DMS79 treated with DMSO at 0.1 percent for 48 hours (cell line): ENCODE results near the gene TCF19.
"Not testable (repeated sequence)": the region's sequence is repeated elsewhere in the genome, so short reads cannot be mapped to it uniquely, and the experiment has no call there.

ENCODE experiments used
- DNase-seq: peaks from one replicate; lab custom pipeline; 2025; lab: John Stamatoyannopoulos, UW

The TCF19 gene

DNA sequence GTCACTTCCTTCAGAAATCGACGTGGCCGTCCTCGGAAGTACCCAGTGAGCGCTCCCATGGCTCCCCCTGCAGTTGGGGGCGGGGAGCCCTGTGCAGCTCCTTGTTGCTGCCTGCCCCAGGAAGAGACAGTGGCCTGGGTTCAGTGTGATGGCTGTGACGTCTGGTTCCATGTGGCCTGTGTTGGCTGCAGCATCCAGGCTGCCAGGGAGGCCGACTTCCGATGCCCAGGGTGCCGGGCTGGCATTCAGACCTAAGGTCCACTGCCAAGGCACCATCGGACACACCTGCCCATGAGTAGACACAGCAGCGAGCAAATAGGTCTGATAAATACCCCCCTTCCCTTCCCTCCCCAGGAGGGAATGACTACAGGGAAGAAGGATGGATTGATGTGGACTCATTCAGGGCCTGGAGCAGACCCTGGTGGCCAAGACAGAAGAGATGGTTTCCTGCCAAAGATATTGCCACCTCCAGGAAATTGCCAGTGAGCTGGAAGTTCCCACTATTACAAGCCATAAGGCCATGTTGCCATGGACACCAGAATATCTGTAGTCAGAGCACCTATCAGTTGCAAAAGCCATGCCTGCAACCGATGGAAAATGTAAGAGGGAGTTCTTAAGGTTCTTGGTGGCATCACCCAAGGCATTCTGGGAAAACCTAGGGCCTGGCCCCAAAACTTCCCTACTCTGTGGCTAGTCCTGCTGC lies 4.2 kb downstream of the TCF19 start:
- no peak for DNase-seq

DNA sequence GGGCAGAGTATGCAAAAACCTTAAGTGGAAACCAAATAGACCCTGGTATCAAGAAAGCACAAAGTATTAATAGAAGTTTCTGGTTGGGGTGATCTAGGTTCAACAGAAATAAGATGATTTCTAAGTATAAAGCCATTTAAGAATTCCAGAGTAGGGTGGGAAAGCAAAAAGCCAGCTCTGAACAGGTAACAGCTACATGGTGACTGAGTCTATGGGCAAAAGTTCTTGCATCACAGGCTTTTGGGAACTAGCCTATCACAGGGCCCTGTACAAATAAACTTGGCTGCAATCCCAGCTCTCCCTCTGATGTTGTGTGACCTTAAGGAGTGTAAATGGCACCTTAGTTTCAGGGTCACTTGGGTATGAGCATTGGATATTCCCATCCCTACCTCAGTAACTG lies 5.5 kb downstream of the TCF19 start:
- no peak for DNase-seq

DNA sequence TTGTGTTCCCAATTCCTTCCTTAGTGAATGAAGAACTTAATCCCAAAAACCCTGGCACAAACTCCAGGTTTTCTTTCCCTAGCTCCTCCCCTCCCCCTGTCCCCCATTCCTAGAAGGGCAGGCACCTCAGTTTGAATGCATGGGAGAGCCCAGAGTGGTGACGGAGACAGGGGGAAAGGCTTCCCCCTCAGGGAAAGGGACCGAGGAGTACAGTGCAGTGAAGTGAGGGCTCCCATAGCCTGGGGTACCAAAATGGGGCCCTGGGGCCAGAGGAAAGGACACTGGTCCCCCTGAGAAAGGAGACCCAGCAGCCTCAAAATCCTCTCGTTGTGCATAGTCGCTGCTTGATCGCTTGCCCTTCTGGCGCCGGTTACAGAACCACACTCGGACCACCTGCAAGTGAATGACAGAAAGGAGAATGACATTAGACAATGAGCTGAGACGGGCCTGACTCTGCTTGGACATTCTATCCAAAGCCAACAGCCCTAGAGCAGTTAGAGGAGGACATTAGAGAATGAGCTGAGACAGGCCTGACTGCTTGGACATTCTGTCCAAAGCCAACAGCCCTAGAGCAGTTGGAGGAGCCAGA lies 6.2 kb downstream of the TCF19 start:
- not testable (repeated sequence) for DNase-seq

DNA sequence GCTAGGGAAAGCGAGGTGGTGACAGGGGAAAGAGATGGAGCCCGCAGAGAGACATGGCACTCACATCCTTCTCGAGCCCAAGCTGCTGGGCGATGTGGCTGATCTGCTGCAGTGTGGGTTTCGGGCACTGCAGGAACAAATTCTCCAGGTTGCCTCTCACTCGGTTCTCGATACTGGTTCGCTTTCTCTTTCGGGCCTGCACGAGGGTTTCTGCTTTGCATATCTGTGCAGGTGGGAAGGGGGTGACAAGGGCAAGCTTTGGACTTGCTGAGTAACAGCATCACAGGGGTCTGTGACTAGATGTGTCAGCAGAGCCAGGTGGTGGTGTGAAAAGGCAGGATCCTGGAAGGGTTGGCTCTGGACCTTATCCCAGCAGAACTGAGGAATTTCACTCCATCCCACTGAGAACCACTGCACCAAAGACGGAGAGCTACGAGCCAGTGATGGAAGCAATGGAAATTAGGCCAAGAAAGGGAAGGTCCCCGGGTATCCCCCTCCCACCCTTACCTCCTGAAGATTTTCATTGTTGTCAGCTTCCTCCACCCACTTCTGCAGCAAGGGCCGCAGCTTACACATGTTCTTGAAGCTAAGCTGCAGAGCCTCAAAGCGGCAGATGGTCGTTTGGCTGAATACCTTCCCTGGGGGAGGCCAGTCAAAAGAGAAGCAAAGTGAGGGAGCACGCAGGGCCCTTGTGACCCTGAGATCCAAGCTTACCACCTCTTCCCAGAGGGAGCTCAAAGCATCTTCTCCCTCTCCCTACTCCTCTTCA lies 6.9 kb downstream of the TCF19 start:
- DNase-seq = not testable (repeated sequence)

DNA sequence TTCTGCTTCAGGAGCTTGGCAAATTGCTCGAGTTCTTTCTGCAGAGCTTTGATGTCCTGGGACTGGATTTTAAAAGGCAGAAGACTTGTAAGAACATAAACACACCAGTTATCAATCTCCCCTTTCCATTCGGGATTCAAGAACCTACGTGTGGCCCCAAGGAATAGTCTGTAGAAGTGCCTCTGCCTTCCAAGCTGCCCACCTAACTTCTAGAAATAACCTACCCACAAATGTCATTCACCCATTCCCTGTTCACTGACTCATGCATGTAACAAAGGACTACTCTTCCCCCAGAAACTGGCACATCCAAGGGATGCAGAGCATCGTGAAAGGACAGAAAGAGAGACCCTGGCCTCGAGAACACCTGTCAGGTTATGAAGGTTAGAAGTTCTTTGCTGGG lies 7.6 kb downstream of the TCF19 start:
- no peak for DNase-seq

DNA sequence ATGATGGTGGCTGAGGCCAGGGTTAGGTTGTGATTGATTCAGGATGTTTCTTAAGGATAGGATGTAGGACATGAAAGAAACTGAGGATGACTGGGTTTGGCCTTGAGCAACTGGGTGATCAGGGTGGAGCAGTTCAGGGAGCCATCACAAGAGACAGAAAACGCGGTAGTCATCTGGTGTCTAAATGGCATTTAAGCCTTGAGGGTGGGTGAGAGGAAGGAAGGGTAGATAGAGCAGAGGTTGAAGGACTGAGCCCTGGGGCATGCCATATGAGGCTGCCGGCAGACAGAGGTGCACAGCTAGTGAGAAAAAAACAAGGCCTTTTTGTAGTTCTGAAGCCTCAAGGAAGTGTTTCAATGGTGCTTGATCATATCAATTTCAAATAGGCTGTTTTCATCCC lies 10.2 kb downstream of the TCF19 start:
- DNase-seq = no peak

DNA sequence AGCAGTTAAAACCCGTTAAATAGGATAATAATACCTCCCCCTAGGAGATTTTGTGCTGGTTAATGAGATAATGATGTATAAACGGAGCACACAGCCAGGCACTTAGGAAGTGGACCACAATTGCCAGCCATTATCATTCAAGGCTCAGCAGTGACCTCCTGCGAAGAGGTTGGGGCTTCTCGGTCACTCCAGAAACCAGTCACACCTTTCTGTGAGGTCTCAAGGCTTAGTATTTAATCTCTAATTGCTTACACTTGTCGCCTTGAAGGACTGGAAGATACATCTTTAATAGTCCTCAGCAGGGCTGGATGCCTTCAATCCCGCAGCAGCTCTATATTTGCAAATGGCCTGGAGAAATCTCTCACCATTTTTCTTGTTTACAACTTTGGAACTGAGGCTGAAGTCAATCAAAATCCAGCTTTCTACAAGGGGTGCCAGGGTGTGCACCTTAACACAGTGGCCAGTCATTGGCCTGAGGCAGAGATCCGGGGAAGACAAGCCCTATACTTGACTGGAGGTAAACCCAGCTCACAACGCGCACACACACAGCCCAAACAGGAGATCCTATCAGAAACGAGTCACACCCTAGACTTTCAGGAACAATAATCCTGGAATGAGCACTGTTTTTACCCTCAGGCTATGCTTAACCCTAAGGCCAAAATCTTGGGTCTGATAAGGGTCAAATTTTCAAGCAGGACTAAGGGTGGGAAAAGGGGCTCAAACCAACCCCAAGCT lies 10.9 kb downstream of the TCF19 start:
- DNase-seq = no peak

DNA sequence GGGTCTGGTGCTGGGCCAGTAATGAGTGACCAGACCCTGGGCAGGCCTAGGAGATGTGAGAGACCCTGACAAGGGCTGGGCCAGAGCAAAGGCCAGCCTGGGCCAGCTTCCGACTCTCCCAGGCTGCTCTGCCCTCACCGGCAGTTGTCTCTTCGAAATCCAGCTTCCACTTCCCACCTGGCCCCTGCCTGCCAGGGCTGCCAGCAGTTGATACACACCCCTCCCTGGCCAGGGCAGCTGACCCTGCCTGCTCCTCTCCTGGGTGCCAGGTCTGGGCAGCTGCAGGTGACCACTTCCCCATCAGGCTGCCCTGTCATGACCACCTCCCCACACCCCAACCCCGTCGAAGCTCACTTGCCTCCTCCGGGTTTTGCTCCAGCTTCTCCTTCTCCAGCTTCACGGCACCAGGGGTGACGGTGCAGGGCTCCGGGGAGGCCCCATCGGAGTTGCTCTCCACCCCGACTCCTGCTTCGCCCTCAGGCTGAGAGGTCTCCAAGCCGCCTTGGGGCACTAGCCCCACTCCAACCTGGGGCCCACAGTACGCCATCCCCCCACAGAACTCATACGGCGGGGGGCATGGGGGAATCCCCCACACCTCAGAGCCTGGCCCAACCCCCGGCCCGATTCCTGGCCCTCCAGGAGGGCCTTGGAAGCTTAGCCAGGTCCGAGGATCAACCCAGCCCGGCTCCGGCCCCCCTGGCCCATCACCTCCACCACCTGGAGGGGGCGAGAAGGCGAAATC lies 11.6 kb downstream of the TCF19 start:
- DNase-seq = not testable (repeated sequence)

DNA sequence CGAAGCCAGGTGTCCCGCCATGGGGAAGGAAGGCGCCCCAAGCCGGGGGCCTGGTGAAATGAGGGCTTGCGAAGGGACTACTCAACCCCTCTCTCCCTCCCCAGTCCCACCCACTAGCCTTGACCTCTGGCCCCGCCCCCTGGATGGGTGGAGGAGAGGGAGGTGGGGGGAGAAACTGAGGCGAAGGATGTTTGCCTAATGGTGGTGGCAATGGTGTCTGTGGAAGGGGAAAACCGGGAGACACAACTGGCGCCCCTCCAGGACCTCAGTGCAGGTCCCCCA lies 12.2 kb downstream of the TCF19 start, which contains the start of gene POU5F1:
Gene POU5F1 (minus strand): TSS at position 83 of the 282 bp plus-strand sequence. CDS start 62 bp downstream, at position 21.
- DNase-seq = no peak

DNA sequence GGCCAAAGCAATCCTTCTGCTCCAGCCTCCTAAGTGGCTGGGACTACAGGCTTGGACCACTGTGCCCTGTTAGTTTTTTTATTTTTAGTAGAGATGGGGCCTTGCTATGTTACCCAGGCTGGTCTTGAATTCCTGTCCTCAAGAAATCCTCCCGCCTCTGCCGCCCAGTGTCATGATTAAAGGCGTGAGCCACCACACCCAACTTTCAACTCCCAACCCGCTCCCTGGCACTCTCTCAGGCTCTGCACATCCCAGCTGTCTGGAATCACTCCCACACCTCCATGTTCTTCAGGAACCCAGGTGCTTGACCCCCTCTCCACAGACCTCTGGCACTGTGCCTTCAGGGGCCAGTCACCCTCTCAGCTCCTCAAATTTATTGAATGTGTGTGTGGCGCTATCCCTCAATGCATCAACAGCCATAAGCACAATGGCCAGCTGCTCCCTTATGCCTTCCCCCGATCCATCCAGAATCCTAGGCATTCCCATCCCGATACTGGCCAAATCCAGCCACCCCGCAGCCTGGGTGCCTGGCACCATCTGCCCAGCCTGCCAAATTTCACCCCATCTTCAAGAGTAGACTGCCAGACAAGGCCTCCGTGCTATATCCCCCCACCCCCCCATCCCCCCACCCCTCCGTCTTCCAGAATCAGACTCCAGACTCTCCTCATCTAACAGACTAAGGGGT lies 12.7 kb downstream of the TCF19 start:
- DNase-seq = no peak

DNA sequence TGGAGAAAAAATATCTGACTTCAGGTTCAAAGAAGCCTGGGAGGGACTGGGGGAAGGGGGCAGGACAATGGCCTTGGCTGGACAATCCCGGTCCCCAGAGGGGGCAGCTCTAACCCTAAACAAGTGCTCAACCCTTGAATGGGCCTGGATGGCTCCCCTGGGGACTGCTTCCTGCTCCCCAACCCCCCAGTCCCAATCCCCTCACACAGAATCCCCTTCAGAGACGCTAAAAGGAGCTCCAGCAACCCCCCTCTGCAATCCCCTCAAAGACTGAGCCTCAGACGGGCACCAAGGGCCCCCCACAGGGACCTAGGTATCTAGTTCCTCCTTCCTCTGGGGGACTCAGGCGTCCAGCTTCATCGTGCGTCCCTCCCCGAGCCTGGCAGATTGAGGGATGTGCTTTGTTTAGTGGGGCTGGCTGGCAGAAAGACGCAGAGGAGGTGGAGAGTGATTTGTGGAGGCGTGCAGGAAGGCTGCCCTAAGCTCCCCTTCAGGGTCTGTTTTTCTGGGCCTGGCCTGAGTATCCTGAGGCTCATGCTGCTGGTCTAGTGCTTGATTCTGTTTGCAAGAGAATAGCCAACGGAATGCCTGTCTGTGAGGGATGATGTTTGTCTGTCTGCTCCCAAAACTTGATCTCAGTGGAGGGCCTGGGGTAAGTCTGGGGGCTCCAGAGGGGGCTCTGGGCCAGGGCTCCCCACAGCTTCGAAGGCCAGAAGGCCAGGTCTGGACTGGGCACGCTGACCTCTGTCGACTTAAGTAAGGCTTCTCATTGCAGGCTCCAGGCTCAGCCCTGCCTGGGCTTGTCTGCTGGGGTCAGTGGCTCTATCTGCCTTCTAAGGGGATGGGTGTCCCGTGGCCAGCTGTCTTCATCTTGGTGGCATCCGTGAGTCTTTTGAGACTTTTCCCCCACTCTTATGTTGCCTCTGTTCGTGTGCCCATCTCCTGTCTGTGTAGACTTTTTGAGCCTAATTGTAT lies 13.8 kb downstream of the TCF19 start:
- DNase-seq = no peak

DNA sequence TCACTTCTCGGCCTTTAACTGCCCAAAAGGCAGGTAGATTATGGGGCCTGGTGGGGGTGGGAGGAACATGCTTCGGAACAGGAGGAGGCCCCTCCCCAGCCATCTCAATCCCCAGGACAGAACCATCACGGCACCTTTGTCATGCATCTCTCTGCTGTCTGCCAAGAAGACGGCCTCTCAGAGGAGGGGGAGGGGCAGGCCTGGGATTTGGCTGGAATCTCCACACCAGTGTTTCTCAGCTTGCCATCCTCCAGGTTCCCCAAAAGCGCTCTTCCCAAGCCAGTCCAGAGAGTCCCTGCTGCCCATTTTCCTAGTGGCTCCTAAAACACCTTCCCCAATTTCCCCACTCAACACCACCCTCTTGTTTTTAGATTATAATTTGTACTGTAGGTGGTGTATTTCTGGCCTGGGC lies 14.6 kb downstream of the TCF19 start:
- no peak for DNase-seq

DNA sequence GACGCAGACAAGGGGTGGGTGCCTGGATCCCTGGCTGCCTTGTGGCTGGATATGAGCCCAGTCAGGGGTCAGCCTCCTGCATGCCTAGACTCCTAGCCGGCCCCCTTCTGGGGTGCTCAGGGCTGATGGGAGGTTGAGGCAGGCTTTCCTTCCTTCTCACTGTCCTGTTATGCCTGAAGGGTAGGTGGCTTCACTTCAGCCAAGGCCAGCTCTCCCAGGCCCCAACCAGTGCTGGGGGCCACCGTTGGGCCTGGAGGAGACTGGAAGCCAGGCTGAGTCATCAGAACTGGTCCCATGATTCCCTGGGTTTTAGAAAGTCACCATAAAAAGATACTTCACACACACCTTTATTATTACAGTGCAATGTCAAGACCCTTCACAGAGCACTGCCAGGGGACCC lies 15.0 kb downstream of the TCF19 start:
- no peak for DNase-seq

DNA sequence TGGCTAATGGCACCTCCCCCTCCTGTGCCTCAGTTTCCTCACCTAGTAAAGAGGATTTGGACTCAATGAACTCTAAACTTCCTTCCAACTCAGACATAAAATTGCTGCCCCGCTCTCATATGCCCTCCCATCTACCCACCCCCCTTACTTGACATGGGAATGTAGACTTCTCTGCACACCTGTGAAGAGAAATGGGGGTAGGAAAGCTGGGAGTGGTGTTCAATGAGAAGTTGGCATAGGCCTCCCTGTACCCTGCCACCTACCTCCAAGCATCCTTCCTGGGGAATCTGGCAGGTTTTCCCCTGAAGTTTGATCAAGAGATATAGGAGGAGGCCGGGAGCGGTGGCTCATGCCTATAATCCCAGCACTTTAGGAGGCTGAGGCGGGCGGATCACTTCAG lies 16.0 kb downstream of the TCF19 start:
- no peak for DNase-seq

DNA sequence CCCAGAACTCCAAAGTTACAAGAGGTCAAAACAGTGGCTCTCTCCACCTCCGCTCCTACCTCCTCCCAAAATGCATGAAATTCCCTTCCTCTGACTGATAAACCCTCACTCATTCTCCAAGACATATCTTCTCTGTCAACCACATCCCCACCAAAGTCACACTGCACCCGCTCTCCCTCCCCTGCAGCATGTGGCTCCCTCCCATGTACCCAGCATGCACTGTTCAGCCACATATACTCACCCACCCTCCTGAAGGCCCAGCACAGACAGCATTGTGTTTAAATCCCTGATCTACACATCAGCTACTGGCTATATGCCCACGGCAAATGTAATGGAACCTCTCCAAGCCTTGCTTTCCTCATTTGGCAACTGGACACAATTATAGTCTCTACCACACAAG lies 17.6 kb downstream of the TCF19 start:
- no peak for DNase-seq

DNA sequence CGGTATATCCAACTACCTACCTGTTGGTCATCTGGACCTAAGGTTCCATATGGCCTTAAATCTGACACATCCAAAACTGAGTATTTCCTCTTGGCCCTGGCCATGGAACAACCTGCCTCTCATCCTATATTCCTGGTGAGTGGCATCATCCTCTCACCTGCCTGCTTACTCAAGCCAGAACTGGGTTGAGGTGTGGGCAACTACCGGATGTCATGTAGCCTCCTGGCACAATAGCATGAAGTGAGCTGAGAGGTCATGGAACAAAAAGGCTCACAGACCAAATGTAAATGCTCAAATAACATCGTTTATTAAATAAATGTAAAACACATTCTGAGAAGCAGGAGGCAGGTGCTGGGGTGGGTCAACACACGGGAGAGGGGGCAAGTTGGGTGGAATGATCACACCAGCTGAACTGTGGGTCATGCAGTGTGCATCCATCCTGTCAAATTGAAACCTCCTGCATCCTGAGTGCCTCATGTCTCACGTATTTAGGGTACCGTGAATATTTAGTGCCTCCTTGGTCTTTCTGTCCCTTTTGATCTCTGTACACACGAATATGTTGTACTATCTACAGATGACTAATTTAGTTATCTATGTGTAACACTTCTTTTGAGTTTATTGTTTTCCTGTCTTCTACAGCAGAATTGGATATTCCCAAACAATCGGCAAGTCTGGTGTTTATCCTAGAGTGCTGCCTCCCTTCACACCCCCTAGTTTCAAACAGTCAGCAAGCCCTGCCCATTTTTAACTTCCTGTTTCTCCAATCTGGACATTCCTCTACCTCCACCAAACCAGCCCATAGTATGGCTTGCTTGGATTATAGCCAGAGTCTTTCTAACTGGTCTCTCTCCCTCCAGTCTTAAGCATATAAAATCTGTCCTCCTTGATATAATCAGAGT lies 20.0 kb downstream of the TCF19 start:
- DNase-seq = no peak

DNA sequence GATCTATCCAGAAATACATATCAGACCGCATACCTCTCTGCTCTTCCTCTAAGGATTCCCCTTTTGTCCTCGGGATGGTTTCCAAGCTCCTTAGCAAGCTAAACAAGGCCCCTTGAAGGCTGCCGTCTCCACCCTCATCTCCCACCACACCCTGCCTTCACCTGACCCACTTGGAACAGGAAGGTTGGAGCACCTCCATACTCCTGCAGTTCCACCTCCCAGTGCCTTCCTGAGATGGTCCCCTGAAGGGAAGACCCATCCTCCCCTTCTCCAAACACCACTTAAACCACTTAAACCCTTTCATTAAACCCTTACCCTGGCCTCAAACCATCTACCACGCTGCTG lies 20.6 kb downstream of the TCF19 start:
- DNase-seq = no peak

DNA sequence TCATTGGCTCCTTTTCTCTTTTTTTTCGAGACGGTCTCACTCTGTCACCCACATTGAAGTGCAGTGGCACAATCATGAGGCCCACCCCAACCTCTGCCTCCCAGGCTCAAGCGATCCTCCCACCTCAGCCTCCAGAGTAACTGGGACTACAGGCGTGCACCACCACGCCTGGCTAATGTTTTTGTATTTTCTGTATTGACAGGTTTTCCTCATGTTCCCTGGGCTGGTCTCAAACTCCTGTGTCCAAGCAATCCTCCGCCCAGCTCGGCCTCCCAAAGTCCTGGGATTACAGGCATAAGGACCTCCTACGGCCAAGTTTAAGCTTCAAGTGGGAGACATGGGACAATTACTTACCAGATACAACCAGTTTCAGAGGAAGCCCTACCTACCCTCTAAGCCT lies 21.5 kb downstream of the TCF19 start:
- DNase-seq = no peak

DNA sequence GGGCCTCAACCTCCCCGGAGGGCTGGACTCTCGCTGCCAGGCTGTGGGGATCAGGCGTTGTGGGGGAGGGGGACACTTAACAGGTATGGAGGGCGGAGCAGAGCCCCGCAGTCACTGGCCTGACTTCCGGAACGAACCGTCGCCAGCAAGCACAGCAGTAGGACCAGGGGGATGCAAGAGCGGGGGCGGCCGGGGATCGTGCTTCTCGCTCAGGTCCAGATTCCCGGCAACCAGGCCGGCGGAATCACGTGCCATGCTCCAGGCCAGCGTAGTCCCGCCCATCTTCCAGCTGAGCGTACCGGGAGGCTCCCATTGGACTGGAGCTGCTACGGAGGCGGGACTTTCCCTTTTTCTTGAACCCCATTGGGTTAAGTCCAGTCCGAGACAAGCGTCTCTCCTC lies 22.1 kb downstream of the TCF19 start:
- DNase-seq = no peak
